ENCODE results near the gene C14orf132.

GRCh38 chr14:96125536-96125935 is 86.4 kb downstream of the C14orf132 start:
- no peak for TF ChIP-seq POLR2A (IDR thresholded peaks at IDR 0.05)
- no peak for TF ChIP-seq CTCF (IDR thresholded peaks at IDR 0.05)

All from esophagus squamous epithelium (tissue), 4 donors.